K562 (cell line): Measurements from ENCODE around the gene KRTAP9-3. TPM values are rescaled to one million over a fixed set of nuclear protein-coding genes. Genes with fewer than 3 reads are reported as not detected.

ENCODE experiments used
- ATAC-seq: fragments of 200-7000 bp; cut with Tn5 transposase; 3 replicates; pipeline ENCODE4 v1.9.1; 2020; ENCODE audit warnings: moderate library complexity
- BruUV-seq: library from RNA; stranded (reverse); fragments of 400-500 nt; replicated peaks from 2 replicates; lab custom pipeline; 2021; lab: Mats Ljungman, UMichigan
- CTCF ChIA-PET: fragments of 300-600 bp; formaldehyde crosslinking; extraction: SDS; loops from one replicate; lab custom pipeline; 2021; ENCODE audit warnings: low intra/inter-chr PET ratio; lab: Yijun Ruan, JAX
- POLR2A ChIA-PET: fragments of 300-600, 350-650 bp; sonication (Branson Sonifier 250); formaldehyde crosslinking; extraction: SDS; loops from one replicate; lab custom pipeline; 2021; ENCODE audit warnings: antibody characterized with exemption, inconsistent platforms; lab: Yijun Ruan, JAX
- DNase-seq, 4 experiments: peaks; one replicate each; pipeline versions ENCODE4 v3.0.0 to v3.0.0-alpha.2; 2011 to 2018; ENCODE audit warnings: low spot score in 3 of 4, mixed read lengths in 3 of 4; ENCODE audit errors: extremely low read depth in 1 of 4
- FAIRE-seq: peaks from 2 replicates; lab custom pipeline; 2011; peaks lifted over from hg19 to GRCh38; lab: Jason Lieb, UNC
- H2AFZ ChIP-seq: 2 replicates; pipeline ENCODE4 v1.6.0; 2011; ENCODE audit warnings: low read depth, low read length, control low read depth, inconsistent platforms
- H3K27ac ChIP-seq: fragments of 200-600 bp; 3 replicates; pipeline ENCODE4 v1.8.0; 2011; ENCODE audit warnings: low read depth, mild to moderate bottlenecking, control low read depth, inconsistent platforms, low read length, moderate library complexity, mixed read lengths; ENCODE audit errors: extremely low read depth
- H3K27me3 ChIP-seq, 2 experiments: fragments of 300-600 bp in 1 of 2; 2 replicates in 1 of 2; 3 replicates in 1 of 2; pipeline versions ENCODE4 v1.6.0 to v1.8.0; 2011; ENCODE audit warnings: inconsistent platforms in 2 of 2, low read length in 2 of 2, mild to moderate bottlenecking in 1 of 2, mixed read lengths in 1 of 2, moderate library complexity in 1 of 2; ENCODE audit not compliant: control insufficient read depth in 2 of 2, insufficient read depth in 2 of 2
- H3K36me3 ChIP-seq: fragments of 300-600 bp; 3 replicates; pipeline ENCODE4 v1.8.0; 2011; ENCODE audit warnings: mild to moderate bottlenecking, low read length, inconsistent platforms; ENCODE audit not compliant: control insufficient read depth, insufficient read depth
- H3K4me1 ChIP-seq, 2 experiments: fragments of 200-600 bp in 1 of 2; replicated peaks in 1 of 2; 2 replicates in 1 of 2; 3 replicates in 1 of 2; pipeline versions ENCODE4 v1.5.1 to v1.8.0; 2011; ENCODE audit warnings: inconsistent platforms in 2 of 2, low read length in 2 of 2, mild to moderate bottlenecking in 1 of 2, mixed read lengths in 1 of 2, moderate library complexity in 1 of 2; ENCODE audit not compliant: control insufficient read depth in 2 of 2, insufficient read depth in 2 of 2
- H3K4me2 ChIP-seq: 2 replicates; pipeline ENCODE4 v1.6.1; 2011; ENCODE audit warnings: low read length, control low read depth, inconsistent platforms, mixed read lengths; ENCODE audit not compliant: insufficient read depth
- H3K4me3 ChIP-seq: fragments of 200-600 bp; sonication (generic), shearing (Covaris generic); 2 replicates; pipeline ENCODE4 v1.5.1; 2016; ENCODE audit warnings: control low read depth, inconsistent platforms
- H3K79me2 ChIP-seq: fragments of 200-600 bp; 3 replicates; pipeline ENCODE4 v1.8.0; 2011; ENCODE audit warnings: low read length, inconsistent platforms; ENCODE audit not compliant: control insufficient read depth, insufficient read depth
- H3K9ac ChIP-seq, 2 experiments: 2 replicates each; pipeline versions ENCODE4 v1.6.0 to v1.6.1; 2011; ENCODE audit warnings: low read depth in 2 of 2, low read length in 2 of 2, control low read depth in 1 of 2, inconsistent platforms in 1 of 2, mild to moderate bottlenecking in 1 of 2, mixed read lengths in 1 of 2; ENCODE audit not compliant: insufficient read depth in 1 of 2
- H3K9me1 ChIP-seq: one replicate; pipeline ENCODE4 v1.6.0; 2011; ENCODE audit warnings: inconsistent platforms, mild to moderate bottlenecking, low read length, moderate library complexity; ENCODE audit not compliant: control insufficient read depth, insufficient read depth
- H3K9me3 ChIP-seq: replicated peaks from 2 replicates; pipeline ENCODE4 v1.5.1; 2011; ENCODE audit warnings: low read depth, low read length, inconsistent platforms; ENCODE audit not compliant: control insufficient read depth, insufficient read depth
- H4K20me1 ChIP-seq: replicated peaks from 2 replicates; pipeline ENCODE4 v1.6.1; 2011; ENCODE audit warnings: low read length, inconsistent platforms, mixed read lengths; ENCODE audit not compliant: control insufficient read depth, insufficient read depth
- ATF6 ChIP-seq: sonication (generic); formaldehyde crosslinking; IDR thresholded peaks from 2 replicates; pipeline ENCODE4 v1.4.0; 2020; ENCODE audit warnings: mild to moderate bottlenecking, missing genetic modification reagents
- CBFB ChIP-seq: sonication (generic); formaldehyde crosslinking; IDR thresholded peaks from 2 replicates; pipeline ENCODE4 v1.4.0; 2020; ENCODE audit warnings: mild to moderate bottlenecking, missing genetic modification reagents
- CCNT2 ChIP-seq: IDR thresholded peaks from 2 replicates; pipeline ENCODE4 v1.6.1; 2011; ENCODE audit warnings: borderline replicate concordance, low read depth, mild to moderate bottlenecking, moderate library complexity, mixed read lengths, low read length; ENCODE audit not compliant: insufficient read length; ENCODE audit errors: extremely low read depth
- CHD4 ChIP-seq: fragments of 200-600 bp; sonication (generic); IDR thresholded peaks from 3 replicates; pipeline ENCODE4 v1.6.1; 2012; ENCODE audit warnings: low read depth, mild to moderate bottlenecking, mixed read lengths, low read length, inconsistent platforms; ENCODE audit not compliant: insufficient read depth, insufficient replicate concordance, poor library complexity, severe bottlenecking
- HDAC1 ChIP-seq, 2 experiments: fragments of 450-650 bp; IDR thresholded peaks; 2 replicates each; pipeline ENCODE4 v1.6.1; 2016 to 2017; ENCODE audit warnings: inconsistent platforms in 1 of 2, mild to moderate bottlenecking in 1 of 2, moderate library complexity in 1 of 2
- MCM7 ChIP-seq, 2 experiments: fragments of 450-650 bp; IDR thresholded peaks; 2 replicates each; pipeline ENCODE4 v1.6.1; 2016 to 2018
- RNF2 ChIP-seq: sonication (generic); IDR thresholded peaks from 2 replicates; pipeline ENCODE4 v1.6.1; 2016
- ZNF134 ChIP-seq: fragments of 250-450 bp; sonication (Bioruptor Pico); conservative IDR thresholded peaks from 2 replicates; pipeline ENCODE4 v1.4.0; 2020
- ZNF143 ChIP-seq: sonication (generic); formaldehyde crosslinking; IDR thresholded peaks from 2 replicates; pipeline ENCODE4 v1.9.0; 2022; ENCODE audit warnings: mild to moderate bottlenecking, missing genetic modification reagents
- WGBS: fragments of 100-300 bp; shearing (Covaris generic); methylation state at CpG from one replicate; pipeline ENCODE4 v1.1.6; 2016; ENCODE audit warnings: low coverage, mixed read lengths; ENCODE audit not compliant: insufficient coverage; ENCODE audit errors: missing lambda C conversion rate; 5-methylcytosine and 5-hydroxymethylcytosine counted together
- in situ Hi-C: fragments of 300-500 bp; cut with MboI; formaldehyde crosslinking; loops from 4 replicates; pipeline ENCODE4 v1.15.0; 2018; ENCODE audit warnings: inconsistent platforms, mixed read lengths
- intact Hi-C: fragments of 100-400 bp; cut with micrococcal nuclease; formaldehyde crosslinking; loops from 2 replicates; pipeline ENCODE4 v1.14.2; 2022
- polyA plus RNA-seq, 8 experiments: library from polyadenylated mRNA; depleted of rRNA in 4 of 8; stranded (reverse) in 5 of 8; unstranded in 3 of 8; fragments of >200 nt; fragmentation: Nextera tagmentation in 2 of 8; fragmentation: Illumina TruSeq in 1 of 8; extraction: Ambion mirVana in 2 of 8; extraction: Trizol in 1 of 8; gene quantifications; 2 replicates each; pipeline versions ENCODE4 v1.2.1 to v1.2.3, GENCODE V29; 2011 to 2014; ENCODE audit warnings: inconsistent platforms in 1 of 8, missing spikeins in 1 of 8
- total RNA-seq, 7 experiments: library from RNA; depleted of rRNA in 6 of 7; stranded (reverse); fragments of >200 nt in 6 of 7; fragmentation: Illumina TruSeq in 2 of 7; extraction: Trizol in 2 of 7; gene quantifications; 2 replicates each; pipeline versions ENCODE4 v1.2.1 to v1.2.3, GENCODE V29; 2011 to 2021; ENCODE audit warnings: low replicate concordance in 1 of 7

Gene KRTAP9-3
- total and polyA plus RNA-seq, 9 of the 15 experiments (the other 6 are each of a cell fraction or from before 2014, with no cell fraction given): not detected

DNA sequence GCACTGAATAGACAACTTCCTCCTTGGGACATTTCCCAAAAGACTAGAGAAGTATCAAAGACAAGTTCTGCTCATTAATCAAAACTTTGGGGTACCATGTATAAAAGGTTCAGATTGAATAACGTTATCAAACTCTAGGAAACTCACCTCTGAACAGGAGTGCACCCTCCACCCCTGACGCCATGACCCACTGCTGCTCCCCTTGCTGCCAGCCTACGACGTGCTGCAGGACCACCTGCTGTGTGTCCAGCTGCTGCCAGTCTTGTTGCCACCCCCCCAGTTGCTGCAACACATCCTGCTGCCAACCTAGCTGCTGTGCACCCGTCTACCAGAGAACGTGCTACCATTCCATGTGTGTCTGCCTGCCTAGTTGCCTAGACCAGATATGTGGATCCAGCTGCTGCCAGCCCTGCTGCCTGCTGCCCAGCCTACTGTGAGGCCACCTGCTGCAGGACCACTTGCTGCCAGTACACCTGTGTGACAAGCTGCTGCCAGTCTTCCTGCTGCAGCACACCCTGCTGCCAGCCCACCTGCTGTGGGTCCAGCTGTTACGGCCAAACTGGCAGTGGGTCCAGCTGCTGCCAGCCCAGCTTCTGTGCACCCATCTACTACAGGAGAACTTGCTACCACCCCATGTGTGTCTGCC is 19.6 kb upstream of the KRTAP9-3 start:
- H3K79me2 ChIP-seq: no peaks in the 10 kb centered on the region
- H3K4me2 ChIP-seq: no peak overlapping the region
- peaks cover 0 to 15% of the 10 kb centered on the region in 2 experiments; a peak in 2 of 5 replicates for H3K27me3 ChIP-seq
- H3K4me1 ChIP-seq: no peaks in the 10 kb centered on the region; a peak in 1 of 5 replicates
- in situ Hi-C loops: no loop called here
- no peaks in the 10 kb centered on the region for H3K36me3 ChIP-seq
- no peaks in the 10 kb centered on the region for H3K9me1 ChIP-seq
- BruUV-seq: no TSS peak
- no peak for ATAC-seq
- POLR2A ChIA-PET: no interaction called here
- H3K27ac ChIP-seq: no peak overlapping the region
- CTCF ChIA-PET: no interaction called here
- no peak overlapping the region for H2AFZ ChIP-seq
- intact Hi-C loops: no loop called here
- no peak for FAIRE-seq
- no peak overlapping the region for H3K9ac ChIP-seq
- H3K9me3 ChIP-seq: no peaks in the 10 kb centered on the region
- H3K4me3 ChIP-seq: no peak overlapping the region
- WGBS: 1% methylated on average over 7 of the region's 7 CpGs
- DNase-seq: no peak
- TF ChIP-seq ZNF134 (no peak), CCNT2 (no peak), ZNF143 (CRISPR knock-in tag) (no peak), RNF2 (no peak), MCM7 (IDR thresholded peaks at IDR 0.05) (no peak), HDAC1 (IDR thresholded peaks at IDR 0.05) (no peak), CHD4 (no peak), ATF6 (CRISPR knock-in tag) (no peak), CBFB (CRISPR knock-in tag) (no peak)
- no peaks in the 10 kb centered on the region for H4K20me1 ChIP-seq
